IPS DF 4.7 (cell line): Measurements from ENCODE around the gene CYP46A1.

Experiments used
- DNase-seq: peaks from one replicate; pipeline ENCODE4 v3.0.0-alpha.2; 2013; ENCODE audit warnings: low spot score; ENCODE audit errors: extremely low read depth

Gene CYP46A1

DNA sequence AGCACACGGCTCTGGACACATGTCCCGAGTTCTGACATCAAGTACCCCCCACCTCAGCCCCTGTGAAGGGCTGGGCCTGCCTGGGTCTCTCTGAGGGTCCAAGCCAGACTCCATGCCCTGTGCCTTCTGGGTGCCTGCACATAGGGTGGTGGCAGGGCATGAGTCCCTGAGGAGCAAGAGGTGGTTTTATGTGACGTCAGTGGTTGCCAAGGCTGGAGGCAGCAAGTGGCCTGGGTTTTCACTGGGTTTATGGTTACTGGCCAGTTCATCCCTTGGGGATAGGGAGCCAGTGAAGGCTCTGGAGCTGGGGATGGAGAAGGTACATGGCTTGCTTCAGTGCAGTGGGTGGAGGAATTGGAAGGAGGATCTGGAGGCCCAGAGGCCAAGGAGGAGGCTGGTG is 58.0 kb downstream of the CYP46A1 start:
- DNase-seq: no peak

DNA sequence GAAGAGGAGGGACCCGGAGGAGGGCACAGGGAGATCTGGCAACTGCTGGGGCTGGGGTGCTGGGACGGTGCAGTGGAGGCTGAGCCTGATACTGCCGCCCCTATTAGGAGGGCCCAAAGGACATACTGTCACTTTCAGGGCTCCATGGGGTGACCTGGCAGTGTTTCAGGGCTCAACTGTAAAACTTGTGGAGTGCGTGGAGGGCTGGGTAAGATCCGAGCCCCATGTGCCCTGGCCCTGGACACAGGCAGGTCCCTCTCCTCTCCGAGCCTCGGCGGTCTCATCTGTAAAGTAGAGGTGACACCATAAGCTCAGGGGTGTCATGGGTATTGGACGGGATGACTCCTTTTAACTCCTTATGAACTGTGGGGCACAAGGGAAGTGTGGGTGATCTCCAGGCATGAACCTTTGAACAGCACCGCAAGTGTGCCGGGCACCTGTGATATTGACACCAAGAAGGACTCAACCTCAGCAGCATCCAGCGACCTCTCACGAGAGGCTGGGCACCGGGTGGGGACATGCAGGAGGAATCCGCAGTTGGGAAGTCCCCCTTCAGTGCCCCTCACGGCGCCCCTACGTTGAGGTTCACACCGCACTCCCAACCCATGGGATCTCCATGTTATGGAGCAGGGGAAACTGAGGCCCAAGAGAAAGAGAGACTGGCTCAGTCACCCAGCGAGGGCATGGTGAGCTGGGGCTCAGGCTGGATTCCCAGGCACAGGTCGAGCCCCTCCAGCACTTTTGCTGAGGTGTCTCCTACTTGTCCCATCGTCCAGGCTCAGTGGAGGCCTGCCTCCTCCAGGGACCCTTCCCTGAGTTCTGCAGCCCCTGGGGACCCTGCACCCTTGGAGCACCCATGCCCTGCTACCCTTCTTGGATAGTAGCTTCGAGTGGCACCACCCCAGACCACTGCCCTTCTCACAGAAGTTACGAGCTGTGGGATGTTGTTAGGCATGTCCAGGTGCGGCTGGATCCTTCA is 58.7 kb downstream of the CYP46A1 start:
- no peak for DNase-seq

DNA sequence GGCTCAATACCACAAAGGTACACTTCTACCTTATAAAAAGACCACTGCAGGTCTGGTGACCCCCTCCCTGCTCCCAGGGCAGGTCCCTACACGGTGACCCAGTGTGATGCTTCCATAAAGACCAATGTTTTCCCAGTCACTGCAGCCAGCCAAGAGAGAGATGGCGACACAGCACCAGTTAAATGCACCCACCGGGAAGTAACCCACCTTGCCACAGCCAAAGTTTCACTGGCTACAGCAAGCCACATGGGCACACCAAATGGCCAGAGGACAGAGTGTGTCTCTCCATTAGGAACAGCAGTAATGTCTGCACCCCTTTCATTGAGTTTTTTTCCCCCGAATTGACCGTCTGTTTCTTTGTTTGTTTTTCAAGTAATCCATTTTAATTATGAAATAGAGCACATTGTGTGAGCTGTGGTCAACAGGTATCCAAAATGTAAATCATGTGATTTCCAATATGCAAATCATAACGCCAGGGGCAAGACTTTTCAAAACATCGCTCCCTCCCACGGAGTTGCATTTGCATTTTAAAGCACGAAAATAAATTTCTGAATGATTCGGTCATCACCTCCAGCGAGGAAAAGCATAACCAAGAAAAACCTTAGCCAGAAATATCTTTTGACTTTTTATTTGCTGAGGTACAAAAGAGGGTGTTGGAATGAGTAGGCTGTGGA is 60.2 kb downstream of the CYP46A1 start:
- no peak for DNase-seq

DNA sequence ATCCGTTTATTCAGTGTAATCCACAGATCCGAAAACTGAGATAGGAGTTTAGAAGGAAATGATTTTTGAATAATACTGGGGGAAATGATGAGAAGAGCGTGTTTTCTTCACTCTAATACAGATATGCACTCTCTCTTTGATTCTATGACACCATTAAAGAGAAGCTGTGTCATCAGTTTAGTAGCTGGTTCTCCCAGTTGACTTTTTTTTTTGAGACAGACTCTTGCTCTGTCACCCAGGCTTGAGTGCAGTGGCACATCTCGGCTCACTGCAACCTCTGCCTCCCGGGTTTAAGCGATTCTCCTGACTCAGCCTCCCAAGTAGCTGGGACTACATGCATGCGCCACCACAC is 60.8 kb downstream of the CYP46A1 start:
- no peak for DNase-seq

DNA sequence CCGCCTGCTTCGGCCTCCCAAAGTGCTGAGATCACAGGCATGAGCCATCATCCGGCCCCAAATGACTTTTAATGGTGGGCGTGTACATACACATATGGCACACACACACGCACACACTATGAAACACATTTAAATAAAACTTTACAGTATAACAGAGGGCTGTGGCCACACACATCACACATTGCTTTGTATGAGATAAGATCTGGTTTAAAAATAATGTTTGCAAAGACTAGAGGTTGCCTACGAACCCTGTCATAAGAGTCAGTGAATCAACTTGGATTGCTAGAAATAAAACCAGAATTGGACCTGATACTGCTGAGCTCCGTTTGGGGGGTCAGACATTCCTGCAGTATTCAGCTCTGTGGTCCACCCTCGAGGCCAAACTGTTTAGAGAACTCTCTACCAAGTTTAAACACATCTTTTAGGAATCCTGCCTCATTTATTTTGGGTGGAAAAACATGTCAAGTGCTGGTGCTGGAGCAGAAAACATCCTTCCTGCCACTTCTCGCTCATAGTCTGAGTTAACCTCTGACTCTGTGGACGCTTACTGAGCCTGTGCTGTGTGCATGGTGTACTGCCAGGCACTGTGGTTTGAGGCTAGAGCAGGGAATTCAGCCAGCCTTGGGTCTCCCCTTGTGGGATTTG is 61.3 kb downstream of the CYP46A1 start:
- DNase-seq: no peak

DNA sequence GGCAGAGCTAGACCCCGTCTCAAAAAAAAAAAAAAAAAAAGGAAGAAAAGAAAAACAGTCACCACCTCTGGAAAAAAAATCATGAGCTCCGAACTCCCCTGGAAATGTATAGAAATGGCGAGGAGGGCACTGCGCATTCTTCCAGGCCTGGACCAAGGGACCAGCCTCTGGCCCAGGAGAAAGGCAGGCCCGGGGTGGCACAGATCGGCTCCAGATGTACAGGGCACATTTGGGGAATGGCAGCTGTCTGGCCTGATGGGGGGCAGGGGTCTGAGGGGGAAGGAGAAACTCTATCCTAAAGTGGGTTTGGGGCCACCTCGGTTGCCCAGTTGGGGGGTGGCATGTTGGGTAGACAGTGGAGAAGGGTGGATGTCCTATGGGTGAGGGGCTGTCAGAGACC is 63.1 kb downstream of the CYP46A1 start:
- DNase-seq: no peak

DNA sequence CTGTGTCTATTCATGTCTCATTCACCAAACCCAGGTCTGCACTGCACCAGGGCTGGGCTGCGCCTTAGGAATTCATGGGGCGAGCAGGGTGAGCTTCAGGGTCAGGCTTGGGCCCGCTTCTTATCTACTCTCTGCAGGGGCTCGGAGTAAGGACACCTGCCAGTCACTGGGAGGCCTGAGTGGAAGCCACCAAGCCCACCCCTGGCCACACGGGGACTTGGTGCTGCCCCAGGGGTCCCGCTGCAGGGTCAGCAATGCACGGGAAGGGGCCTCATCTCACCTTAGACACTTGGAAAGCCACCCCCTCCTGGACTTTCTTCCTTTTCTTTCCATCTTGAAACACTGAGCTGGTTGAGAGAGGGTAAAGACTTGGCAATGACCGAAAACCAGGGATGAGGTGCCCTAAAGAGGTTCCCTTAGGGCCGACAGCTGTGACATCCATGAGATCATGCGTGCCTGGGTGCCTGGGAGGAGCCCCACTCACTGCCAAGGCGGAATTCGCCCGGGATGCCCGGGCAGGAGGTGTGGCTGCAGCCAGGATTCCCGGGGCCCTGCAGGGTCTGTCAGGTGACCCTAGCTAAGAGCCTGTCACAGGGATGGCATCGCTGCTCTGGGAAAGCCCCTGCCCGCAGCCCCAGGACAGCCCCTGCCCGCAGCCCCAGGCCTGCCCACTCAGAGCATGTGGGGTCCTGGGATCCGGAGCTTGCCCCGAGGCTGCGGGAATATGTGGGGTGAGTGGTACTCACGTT is 63.7 kb downstream of the CYP46A1 start:
- DNase-seq: no peak

DNA sequence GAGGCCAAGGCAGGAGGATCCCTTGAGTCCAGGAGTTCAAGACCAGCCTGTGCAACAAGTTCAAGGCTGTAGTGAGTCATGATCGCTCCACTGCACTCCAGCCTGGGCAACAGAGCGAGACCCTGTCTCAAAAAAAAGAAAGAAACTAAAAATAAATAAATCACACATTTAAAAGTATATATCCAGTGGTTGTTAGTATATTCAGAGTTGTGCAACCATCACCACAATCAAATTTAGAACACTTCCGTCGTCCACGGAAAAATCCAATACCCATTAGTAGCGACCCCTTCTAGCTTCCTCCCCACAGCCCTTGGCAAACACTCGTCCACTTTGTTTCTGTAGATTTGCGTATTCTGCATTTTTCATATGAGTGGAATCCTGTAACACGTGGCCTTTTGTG is 64.4 kb downstream of the CYP46A1 start:
- no peak for DNase-seq

DNA sequence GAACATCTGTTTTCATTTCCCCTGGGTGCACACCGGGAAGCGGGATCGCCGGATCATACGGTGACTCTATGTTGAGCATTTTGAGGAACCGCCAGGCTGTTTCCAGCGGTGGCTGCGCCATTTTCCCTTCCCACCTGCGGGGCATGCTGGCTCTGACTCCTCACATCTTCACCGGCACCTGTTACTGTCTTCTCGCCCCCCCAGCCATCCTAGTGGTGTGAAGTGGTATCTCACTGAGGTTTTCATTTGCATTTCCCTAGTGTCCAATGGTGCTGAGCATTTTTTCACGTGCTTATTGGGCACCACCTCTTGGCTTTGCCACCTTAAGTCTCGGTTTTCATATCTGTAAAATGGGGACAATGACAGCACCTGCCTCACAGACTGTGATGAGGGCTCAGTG is 65.0 kb downstream of the CYP46A1 start:
- no peak for DNase-seq

DNA sequence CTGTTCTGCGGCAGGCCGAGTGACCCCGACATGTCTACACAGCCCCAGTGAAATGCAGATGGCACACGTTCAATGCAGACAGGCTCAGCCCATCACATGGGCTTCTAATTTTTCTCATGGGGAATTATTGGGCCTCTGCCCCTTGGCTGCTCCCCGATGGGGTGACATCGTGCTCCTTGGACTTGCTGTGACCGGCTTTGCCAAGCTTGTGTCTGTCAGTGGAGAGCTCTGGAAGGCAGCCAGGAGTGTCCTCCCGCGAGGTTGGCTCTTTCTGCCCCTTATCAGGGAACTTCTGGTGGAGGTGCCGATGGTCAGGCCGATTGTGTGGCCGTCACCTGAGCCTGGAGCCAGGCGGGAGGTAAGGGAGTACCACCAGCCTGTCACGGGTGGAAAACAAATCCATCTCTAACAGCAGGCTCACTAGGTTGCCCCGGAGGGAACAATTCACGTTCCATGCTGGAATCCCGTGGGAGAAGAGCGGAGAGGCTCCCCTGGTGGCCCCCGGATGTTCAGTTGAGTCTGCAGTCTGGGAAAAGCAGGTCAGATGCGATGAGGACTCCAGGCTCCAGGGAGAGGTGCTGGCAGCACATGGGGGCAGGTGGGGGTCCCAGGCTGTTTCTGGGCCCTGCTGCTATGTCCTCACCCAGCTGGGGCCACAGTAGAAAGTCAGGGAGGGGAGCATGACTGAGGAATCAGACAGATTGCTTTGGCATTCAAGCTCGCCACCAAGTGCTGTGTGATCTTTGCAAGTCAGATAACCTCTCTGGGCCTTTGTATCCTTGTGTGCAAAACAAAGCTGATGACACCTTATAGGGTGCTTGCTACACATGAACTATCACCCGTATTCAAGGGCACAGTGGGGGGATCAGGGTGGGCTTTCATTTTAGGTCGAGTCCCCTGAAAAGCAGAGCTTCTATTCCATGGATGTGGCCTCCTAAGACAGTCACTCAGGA is 65.9 kb downstream of the CYP46A1 start:
- no peak for DNase-seq

DNA sequence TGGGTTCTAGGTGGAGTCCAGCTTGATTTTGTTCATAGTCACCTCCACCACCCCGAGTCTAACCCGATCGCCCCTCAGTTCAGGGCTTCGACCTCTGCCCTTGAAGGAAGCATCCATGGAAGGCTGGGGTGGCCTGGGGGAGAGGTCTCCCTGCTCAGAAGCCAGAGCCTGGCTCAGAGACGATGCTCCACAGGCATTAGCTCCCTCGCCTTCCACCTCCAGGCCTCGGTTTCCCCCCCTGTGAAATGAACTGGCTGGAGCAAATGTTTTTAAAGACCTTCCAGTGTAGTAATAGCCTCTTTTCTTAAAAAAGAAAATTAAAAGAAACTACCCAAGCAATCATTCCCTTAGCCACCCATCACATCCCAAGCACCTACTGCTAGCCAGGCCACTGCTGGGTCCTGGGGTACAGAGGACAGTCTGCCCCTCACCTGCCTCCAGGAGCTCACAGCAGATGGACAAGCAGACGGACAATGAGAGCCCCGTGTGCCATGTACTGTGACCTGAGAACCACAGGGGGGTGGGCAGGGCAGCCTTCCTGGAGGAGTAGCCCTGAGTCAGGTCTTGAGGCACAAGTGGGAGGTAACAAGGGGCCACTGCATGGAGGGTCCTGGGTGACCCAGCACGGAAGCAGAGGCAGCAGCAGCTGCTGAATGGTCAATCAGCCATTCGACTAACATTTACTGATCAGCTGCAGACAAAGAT is 66.8 kb downstream of the CYP46A1 start:
- no peak for DNase-seq

DNA sequence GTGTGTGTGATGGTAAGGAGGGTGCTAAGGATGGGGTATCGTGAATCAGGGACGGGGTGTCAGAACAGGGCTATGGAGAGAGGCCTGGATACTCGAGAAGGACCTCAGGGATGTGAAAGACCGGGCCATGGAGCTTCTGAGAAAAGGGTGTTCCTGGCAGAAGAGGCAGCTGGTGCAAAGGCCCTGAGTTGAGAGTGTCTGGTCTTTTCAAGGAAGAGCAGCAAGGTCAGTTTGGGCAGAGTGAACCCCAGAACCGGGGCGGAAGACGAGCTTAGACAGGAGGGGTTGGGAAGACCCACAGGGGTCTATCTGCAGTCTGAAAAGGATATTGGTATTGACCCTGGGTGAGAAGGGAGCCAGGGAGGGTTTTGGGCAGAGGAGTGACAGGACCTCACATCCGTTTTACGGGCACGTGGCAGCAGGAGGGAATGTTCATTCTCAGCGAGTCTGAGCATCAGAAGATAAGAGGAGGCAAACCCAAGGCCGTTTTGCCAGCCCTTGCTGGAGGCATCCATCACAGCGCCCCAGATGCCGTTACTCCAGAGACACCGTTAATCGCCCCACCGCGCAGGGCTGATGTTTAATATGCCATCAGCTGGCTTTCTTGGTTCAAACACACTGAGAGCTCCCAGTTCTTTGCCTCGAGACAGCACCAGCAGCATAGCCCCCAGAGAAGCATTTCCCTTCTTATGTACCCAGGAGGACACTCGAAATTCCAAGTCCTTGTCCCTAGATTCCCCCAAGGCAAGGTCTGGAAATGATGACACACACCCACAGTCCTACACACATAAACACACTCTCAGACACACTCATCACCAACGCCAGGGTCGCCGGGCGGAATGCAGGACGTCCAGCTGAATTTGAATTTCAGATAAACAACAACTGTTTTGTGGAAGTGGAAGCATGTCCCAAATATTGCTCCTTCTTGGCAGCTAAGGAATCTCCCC is 67.7 kb downstream of the CYP46A1 start:
- DNase-seq: no peak

DNA sequence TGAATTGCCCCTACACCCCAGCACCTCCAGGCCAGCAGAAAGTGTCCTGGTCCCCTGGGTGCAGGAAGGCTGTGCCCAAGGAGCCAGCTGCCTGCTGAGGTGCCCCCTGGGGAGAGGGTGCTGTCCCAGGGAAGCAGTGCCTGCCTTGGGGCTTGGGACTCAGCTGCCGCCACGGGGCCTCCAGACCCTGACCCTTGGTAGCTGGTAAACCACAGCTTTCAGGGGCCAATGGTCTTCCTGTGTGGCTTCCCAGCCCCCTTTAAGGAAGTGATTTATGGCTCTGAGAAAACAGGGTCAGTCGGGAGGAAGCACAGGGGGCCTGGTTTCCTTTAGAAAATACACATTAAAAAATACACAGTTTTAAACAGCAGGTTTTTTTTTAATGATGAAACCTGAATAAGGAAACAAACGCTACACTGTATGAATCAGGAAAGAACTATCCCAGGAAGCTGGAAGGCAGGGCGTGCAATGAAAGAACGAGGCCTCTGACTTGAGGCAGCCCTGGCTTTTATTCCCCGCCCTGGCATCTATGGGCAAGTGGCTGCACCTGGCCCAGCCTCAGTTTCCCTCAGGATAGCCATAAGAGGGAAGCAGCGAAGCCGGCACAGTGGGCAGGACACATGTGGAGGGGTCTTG is 68.5 kb downstream of the CYP46A1 start:
- DNase-seq: no peak

DNA sequence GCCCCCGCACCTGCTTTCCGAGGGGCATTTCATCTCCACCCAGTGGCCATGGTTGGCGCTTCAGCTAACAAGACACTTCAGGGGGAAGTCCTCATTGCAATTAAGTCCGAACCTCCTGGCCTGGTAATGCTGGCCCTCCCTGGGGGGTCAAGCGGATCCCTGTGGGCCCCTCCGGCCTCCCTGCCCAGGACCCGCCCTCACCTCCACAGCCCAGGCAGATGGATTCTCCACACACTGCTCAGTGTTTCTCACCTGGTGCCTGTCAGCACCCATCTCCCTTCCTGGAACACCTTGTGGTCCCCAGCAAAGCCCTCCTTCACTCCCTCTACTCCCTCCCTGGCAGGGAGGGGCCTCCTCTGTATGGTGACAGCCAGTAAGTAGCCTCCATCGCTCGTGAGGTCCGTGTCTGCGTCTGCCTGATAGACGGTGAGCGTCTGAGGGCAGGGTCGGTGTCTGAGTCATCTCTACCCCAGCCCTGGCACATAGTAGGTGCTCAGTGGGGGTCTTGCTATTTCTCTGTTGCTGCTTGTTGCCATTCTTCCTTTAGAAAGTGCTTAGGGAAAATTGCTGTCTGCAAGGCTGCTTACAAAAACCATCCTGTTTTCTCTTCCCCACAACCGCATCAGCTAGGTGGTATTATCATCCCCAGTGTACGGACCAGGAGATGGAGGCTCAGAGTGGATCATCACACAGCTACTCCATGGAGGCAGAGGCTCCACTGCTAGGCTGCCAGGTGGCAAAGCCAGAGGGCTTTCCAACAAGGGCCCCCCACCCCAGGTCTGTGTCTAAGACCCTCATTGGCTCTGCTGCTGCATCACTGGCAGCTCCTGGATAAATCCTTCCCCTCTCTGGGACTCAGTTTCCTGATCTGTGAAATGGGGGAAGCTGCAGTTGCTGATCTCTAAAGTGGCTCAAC is 69.4 kb downstream of the CYP46A1 start:
- DNase-seq: no peak

DNA sequence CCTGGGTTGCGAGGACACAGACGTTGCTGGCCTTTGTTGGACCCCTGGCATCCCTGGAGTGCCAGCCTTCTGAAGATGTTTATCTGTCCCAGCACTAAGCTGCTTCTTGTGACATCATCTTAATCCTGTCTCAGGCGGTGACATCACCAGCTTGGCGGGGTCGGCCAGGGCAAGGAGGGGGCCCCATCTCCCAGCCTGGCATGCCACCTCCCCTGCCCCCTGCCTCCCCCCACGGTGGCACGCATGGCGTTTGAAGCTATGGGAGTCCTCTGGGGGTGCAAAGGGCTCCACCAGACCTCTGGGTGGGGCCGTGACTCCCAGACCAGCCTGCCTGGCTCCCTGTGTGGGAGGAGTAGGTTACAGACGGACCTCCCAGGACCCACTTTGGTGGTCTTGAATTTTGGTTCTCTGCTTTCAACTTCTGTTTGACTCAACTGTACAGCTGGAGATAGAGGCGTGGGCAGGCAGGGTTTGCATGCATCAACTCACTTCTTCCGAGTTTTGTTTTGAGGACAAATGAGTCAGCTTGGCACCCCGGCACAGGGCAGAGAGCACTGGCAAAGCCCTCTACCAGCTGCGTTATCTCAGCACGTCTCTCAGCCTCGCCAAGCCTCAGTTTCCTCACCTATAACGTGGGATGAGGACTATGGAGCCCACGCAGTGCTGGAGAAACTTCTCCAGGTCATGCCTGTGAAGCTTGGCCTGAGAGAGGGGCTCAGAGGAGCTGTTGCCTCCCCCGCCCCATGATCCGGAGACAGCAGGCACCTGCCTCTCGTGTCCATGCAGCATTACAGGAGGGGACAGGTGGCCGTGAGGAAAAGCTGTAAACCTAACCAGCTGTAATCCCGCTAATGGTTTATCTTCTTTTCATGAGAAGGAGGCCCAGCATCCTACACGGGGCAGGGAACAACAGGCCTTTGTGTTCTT is 70.3 kb downstream of the CYP46A1 start:
- no peak for DNase-seq

DNA sequence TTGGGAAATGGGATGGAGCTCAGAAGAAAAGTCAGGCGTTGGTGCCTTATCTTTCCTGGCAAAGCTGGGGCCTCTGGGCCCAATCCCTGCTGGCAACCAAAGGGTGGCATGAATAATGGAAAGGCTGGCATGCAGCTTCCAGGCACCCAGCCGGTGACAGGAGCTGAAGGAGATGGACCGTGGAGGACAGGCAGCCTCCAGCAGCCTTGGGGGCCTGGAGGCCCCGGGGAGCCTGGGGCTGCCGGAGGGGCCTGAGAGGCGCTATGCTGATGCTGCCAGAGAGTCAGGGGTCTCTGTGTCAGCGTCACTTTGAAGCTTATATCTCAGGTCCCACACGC is 70.9 kb downstream of the CYP46A1 start:
- DNase-seq: no peak
